Measurements from ENCODE around the gene ERO1B.

GRCh38 chr1:236173174-236173767 is 108.5 kb downstream of the ERO1B start:
- TF ChIP-seq PCBP1 (IDR thresholded peaks at IDR 0.05; ENCODE audit: borderline replicate concordance, low read depth, low read length) = no peak
- TF ChIP-seq ZBTB25 (CRISPR knock-in tag; IDR thresholded peaks at IDR 0.05) = no peak
- TF ChIP-seq HIVEP1 (CRISPR knock-in tag; IDR thresholded peaks at IDR 0.05) = no peak
- no peak for TF ChIP-seq ZSCAN5A (CRISPR knock-in tag; IDR thresholded peaks at IDR 0.05; ENCODE audit: borderline replicate concordance)
